DMS114 treated with DMSO at 0.1 percent for 48 hours (cell line): ENCODE data around the gene SYT13.

Source experiments
- DNase-seq: peaks from one replicate; lab custom pipeline; 2025; ENCODE audit not compliant: unreplicated experiment; lab: John Stamatoyannopoulos, UW

SYT13 gene

DNA sequence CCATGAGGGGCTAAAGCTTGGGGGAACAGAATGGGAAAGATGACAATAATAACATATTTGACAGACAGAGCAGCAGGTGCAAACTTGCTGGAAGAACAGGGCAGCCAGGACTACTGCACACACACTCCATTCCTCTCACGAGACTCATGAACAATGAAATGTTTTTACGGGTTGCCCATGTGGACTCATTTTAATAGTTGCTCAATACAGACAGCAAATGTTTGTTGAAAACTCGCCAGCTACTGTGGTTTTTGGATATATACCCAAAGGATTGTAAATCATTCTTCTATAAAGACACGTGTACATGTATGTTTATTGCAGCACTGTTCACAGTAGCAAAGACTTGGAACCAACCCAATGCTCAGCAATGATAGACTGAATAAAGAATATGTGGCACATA, 10.3 kb downstream of the SYT13 start:
- DNase-seq: no peak

DNA sequence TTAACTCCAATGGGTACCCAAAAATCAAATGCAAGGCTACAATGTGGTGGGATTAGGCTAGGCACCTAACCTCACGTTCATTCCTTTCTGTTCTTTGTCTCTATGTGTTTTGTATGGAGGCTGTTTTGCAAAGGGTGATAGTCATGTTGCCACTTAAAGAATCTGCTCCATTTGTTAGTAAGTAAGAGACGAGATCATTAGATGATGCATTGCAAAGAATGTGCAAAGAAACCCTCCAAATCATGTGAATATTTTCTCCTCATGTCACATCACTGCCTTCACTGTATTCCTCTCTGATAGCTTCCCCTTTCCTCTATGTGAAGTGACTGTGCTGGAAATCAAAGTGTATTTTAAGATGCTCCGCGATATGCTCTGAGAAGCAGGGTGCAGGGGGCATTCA, 11.9 kb downstream of the SYT13 start:
- no peak for DNase-seq

DNA sequence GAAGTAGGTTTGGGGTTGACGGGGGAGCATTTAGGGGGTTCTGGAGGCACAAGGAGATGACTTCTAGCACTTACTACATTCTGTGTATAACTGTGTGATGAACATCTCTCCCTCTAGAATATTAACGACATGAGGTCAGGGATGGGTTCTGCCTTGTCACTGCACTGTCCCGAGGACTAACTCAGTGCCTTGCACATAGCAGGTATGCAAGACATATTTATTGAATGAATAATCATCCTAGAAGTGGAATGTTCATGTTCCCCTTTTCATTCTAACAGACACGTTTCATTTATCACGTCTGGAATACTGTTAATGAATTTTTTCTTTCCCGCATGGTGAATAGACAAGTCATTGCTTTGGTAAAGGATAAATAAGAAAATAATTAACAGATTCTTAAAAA, 12.6 kb downstream of the SYT13 start:
- no peak for DNase-seq

DNA sequence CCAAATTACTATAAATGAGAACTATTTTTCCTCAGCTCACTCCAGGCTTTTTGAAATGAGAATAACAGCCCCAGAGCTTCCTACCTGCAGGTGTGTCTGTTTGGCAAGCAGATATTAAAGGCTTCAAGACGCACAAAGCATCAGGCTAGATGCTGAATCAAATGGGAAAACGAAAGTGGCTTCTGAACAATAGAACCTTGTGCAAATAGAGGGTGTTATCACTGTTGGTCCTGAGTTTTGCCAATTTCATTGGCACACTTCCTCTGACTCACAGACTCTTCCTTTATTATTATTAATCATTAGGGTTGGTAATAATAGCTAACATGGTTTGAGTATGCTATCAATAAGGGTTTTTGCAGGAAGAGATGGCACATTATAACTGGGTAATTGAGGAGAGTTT, 13.4 kb downstream of the SYT13 start:
- no peak for DNase-seq

DNA sequence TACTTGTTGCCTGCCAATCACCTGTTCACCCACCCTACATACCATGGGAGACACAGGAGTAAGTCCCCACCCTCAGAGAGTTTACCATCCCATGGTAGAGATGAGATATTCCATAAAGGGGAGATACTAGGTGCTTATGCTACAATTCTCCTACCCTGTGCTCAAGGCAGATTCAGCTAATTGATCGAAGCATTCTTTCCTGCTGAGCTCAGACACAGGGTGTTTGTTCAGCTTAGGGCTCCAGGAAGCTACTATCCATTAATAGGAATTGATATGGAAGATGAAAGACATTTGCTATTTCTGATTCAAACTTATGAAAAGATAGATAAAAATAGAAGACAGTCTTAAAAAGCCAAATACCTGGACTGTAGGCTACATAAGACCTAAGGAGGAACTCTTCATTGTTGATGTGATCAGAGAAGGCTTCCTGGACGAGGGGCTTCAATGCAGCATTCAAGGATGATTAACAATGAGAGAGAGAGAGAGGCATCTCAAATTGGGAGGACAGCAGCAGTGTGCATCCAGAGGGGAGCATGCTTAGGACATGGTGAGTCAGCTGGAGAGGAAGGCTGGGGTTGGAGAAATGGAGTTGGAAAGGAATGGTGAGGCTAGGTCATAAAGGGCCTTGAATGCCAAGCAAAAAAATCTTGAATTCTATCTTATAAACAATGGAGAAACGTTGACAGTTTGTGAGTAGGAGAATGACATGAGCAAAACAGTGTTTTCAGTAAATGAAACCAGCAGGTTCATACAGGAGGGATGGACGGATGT, 15.0 kb downstream of the SYT13 start:
- no peak for DNase-seq

DNA sequence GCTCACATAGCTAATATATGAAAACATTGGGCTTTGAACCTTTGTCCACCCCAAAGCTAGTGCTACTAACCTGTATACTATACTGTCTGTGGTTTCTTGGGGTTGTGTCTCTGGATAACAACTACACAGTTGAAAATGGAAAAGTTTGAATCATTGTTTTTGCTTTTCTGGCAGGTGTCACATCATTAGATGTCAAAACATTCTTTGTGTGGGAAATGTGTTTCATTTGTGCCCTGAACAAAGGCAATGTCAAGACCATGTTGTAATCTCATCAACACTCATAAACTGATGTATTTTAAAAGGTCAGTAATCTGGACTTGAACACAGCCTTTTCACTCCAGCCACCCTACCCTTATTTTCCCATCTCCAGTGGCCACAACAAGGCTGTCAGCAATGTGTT, 16.5 kb downstream of the SYT13 start:
- DNase-seq: no peak

DNA sequence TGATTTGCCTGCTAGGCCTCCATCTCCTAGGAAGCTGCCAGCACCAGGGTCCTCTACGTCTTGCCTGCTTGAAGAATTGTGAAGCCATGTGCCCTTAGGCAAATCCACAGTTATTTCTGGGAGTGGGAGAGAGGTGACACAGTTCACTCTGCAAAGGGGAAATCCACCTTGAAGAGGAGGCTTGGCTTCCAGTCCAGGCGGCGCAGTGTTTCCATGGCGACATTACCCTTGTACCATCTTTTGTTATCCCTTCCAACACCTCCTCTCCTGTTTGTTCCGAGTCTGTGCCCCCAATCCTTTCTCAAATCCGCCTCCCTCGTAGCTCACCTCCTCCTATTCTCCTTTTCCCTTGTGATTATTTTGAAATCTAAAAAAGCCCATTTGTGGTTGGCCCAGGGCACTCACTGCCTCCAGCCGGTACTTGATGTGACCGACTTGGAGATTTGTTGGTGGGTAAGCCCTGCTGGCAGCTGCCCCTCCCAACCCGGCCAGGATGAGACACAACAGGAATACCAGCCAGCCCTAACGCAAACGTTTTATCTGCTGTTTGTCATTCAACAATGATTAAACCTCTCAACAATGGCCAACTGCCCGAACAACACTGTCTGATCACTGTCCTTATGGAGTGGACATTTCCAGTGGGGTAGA, 18.4 kb downstream of the SYT13 start:
- DNase-seq: no peak

DNA sequence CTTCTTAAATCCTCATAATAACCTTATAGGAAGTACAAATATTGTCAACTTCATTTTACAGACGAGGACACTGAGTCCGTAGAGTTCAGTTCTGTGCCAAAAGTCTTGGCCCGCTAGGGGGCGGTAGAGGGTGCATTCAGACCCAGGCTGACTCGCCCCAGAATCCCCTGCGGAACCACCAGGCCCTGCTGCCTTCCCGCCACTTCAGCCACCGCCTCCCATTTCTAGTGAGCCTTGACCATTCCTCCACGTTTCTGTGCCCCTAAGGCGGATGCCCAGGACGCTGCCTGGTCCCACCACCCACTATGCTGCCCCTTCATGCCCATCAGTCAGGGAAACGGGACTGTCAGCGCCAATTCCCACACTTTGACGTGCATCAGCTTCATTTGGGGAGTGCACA, 19.1 kb downstream of the SYT13 start:
- DNase-seq: no peak

DNA sequence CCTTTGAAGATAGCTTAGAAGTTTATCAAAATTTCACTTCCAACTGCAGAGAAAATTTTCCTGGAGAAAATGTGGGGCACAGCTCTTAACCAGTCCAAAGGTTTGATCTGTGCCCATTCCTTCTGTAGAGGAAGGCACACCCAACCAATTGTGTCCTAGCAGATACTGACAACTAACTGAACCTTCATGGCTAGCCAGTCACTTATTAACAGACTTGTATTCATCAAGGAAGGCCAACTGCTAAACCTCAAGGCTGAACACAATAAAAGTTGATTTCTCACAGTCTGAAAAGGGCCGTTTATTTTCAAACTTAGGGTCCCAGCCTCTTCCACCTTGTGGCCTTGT, 19.5 kb downstream of the SYT13 start:
- DNase-seq: no peak

DNA sequence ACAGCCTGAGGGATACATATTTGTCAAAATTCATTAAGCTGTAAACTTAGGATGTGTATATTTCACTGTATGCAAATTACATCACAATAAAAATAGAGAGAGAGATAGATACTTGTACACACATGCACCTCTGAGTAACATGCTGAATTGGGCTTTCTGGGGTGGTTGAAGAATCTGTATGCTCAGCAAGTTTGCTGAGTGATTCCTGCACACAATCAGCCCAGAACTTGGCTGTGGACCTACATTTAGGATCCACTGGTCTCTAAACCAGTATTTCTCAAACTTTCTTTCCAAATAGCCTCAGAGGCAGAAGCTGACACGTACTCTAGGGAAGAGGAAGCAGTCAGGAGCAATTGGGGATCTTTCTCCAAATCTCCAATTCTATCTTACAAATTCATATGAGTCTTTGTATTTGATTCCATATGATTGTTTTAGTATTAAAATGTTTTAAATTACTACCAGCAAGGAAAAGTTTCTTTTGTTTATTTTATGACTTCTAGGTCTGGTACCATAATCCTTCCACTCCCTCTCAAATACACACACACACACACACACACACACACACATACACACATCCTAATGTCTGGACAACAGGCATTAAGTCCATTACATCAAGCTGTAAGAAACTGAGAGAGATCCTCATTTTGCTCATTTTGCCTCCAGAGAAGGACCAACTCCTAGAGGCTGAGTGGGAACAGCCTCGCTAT, 20.0 kb downstream of the SYT13 start:
- DNase-seq: no peak

DNA sequence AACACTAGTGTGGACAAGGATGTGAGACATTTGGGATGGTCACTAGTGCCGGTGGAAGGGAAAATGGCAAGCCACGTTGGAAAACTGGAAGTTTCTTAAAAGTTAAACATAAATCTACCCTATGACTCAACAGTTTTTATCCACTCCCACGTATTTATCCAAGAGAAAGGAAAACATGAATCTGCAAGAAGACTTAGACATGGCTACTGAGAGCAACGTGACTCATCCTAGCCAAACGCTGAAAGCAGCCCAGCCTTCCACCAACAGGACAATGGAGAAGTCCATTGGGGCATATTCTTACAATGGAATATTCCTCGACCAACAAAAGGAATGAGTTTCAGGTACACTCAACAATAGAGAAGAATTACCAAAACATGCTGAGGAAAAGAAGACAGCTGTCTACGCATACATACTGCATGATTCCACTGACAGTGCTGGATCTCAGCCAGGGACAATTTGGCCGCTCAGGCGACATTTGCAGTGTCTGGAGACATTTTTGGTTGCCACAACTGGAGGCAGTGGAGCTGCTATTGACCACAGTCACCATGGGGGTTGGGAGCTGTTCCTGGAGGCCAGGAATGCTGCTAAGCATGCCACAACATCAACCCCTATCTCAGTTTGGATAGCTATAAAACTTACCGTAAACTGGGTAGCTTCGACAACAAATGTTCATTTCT, 21.2 kb downstream of the SYT13 start:
- DNase-seq: no peak

DNA sequence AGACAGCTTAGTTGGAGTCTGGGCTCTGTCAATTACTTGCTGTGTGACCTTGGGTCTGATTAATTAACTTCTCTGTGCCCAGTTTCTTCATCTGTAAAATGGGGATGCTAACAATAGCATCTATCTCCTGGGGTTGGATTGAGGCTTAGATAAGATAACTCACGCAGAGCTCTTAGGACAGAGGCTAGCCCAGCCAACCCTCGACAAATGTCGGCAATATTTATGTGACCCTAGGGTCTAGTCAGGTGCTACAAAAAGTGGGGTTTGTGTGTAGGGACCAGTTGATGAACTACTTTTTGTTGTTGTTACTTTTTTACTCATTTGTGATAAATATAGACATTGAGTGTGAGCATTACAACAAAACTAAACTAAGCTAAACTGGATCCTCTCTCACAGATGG, 22.4 kb downstream of the SYT13 start:
- no peak for DNase-seq

DNA sequence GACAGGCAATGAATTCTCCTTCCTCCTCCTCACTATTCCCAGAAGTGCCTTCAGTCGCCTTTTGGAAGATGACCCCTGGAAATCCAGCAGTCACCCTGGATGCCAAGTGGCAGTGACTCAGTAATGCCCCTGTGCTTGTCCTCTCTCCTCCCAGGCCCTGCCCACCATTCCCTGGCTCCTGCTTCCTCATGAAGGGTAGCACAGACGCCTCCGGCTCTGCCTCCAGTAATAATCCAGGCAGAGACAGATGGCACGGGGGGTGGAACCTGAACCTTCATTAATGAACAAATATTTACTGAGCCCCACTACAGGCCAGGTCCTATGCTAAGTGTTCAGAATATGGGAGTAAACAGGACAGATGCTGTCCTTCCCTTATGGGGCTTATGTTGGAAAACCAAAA, 23.2 kb downstream of the SYT13 start:
- no peak for DNase-seq

DNA sequence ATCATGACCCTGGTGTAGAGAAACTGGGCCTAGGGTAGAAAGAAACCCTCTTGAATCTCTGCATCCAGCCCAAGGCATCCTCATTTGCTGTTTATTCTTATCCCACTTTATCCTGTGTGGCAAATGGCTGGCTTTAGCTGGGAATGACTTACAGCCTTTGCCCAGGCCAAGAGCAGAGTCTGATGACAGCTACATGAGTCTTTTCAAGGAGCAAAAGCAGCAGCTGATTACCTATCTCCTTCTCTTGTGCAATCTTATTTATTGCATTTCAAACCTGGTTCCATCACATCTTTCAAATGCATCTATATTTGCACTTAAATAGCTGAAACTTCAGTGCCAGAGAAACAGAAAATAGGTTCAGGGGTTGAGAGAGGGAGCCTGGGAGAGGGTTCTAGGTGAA, 26.1 kb downstream of the SYT13 start:
- DNase-seq: no peak

DNA sequence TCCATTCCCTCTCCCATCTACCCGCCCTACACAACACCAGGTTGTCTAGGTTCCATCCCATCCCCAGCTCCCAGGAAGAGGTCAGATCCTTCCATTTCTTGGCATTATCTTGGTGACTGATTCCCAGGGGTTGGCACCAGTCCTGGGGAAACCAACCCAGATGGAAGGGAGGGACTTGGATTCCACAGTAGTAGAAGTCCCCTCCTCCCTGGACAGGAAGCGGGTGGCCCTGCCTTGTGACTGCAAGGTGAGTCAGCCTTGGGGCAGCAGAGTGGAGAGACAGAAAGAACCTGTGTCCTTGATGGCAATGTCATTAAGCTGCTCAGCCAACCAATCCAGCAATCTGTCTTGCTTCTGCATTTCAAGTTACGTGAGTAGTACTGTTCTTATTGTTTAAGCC, 26.5 kb downstream of the SYT13 start:
- DNase-seq: no peak

DNA sequence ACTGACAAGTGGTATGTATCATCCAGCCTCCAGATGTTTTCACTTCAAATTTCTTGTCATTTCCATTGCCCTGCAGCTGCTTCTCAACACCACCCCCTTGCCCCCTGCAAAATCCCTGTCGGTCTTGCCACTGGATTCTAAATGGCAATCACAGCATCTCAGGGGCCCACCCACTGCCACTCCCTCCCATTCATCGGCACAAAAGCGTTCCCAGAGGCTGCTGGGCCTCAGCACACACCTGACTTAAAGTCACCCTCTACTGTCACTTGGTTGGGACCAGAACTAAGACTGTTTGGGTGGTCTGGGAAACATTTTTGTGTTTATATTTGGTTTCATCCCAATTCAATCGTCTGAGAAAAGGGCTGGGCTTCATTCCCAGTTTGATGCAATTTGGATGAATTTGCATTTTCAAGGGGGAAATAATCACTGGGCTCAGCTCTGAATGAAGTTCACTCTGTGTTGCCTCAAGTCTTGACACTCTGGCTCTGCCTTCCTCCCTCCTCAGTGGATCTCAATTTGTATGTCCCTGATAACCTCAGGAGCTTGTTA, 27.1 kb downstream of the SYT13 start:
- no peak for DNase-seq

DNA sequence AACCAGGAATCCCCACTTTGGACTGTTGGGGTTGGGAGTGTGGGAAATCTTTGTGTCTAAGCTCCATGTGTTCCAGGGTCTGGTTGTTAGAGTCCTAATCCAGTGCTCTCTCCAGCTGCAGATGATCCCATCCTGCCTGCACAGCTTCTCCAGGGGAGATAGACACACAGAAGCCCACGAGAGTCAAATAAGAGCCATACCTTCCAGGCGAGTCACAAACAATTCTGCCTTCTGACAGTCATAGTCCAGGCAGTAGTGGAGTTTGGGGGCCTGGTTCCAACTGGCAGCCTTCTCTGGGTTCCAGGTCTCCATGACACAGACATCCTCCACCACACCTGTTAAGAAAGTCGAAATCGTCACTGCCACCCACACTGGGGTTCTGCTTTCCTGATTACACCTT, 32.1 kb downstream of the SYT13 start:
- DNase-seq: no peak

DNA sequence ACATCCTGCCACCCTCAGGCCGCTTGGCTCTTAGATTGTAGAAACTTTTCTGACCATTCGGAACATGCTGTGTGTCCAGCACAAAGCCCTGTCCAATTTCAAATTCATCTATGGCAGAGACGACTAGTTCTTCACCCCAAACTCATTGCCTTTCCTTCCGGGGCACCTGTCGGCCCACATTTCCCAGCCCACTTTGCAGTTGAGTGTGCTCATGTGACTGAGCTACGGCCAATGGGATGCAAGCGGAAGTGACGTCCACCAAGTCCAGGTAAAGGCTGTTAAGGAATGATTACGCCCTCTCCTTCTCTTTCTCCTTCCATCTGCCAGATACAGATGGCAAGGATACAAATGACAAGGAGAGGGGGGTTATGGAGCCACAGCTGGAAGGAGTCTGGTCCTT, 32.5 kb downstream of the SYT13 start:
- DNase-seq: no peak

DNA sequence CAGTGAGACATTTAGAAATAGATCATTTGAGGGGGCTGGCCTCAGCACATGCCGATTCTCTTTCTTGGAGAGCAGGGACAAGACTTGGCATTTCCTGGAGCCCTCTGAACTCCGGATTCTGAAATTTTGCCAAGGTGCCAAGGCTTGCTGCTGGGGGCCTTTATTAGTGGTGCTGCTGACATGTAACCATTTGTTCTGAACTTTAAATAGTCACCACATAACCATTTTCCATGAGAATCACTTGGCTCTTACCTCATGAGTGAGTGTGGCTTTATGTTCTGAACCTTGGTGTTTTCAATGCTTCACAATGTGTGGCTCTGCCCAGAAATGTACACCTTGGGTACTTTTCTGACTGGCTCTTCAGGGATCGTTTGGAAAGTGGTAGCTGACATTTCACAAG, 33.3 kb downstream of the SYT13 start:
- DNase-seq: no peak

DNA sequence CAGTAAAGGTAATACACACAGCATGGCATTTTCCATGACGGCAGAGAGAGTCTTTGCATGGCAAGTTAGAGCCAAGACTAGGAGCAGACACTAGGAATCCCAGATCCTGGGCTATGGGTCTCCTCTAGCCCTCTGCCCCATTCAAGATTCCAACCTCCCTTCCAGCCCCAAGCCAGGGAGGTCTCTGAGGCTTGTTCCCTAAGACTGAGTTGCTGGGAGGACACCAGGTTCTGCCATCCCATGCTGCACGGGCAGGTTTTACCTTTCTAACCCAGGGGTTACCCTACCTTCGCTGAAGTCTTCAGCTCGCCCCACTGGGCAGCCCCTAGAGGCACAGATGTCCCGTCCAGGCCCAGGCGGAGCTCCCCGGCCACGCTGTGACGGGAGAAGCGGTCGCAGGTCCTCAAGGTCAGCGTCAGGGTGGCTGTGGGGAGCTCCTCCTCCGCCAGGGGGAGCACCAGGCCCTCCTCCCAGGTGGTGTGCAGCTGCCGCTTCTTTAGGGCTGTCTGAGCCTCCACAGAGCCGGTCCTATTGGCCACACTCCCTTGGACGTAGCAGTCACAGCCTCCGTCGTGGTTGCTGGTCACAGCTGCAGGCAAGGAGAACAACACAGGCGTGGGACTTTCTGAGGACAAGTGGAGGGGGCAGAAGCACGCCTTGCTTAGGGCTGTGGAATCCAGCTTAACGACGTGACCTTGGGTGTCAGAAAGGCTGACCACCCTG, 33.8 kb downstream of the SYT13 start:
- no peak for DNase-seq
